ENCODE results near the gene RAPGEFL1. TPM values are rescaled to one million over a fixed set of nuclear protein-coding genes. Genes with fewer than 3 reads are reported as not detected.

RAPGEFL1 gene
- total RNA-seq, 1 experiment from 2014 or later, result 57.9 TPM

DNA sequence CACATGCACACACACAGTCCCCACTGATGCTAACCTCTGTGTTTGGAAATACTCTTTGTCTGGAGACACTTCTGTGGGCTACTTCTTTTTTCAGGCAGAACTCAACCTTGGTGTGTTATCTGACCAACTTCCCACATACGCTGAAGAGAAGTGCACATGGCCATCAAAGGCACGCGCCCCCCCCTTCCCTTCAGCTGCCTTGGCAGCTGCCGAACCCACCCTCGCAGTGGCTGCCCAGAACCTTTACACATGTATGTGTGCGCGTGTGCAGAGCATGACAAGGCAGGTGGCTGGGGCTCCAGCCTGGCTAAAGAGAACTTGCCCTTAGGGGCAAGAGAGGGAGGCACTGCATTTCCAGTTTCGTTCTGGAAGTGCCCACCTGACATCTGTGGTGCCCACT is 3.9 kb downstream of the RAPGEFL1 start:
- BruUV-seq (replicated peaks), result no TSS peak
- Mint-ChIP-seq H3K27ac (ENCODE audit: unreplicated experiment) (no peak overlapping the region), H3K4me1 (ENCODE audit: low read depth, unreplicated experiment) (peaks cover 55% of the 10 kb centered on the region), H3K9me3 (ENCODE audit: low read depth, unreplicated experiment) (no peaks in the 10 kb centered on the region), H3K36me3 (ENCODE audit: insufficient read depth, unreplicated experiment) (peaks cover 41% of the 10 kb centered on the region), H3K4me3 (ENCODE audit: low read depth, unreplicated experiment) (peak overlapping the region; percentile 0), H3K27me3 (ENCODE audit: unreplicated experiment) (no peaks in the 10 kb centered on the region)
- intact Hi-C loops (cut with micrococcal nuclease; ENCODE audit: unreplicated experiment), result no loop called here
- CTCF ChIA-PET, result interaction anchor here (0.7 to 9.2 kb wide), 7 partner anchors 12 to 353 kb away, joined by 4 to 145 read pairs (median 7); partner anchors contain the start of gene NR1D1
- DNase-seq, result no peak
- TF ChIP-seq, protein P1, sequence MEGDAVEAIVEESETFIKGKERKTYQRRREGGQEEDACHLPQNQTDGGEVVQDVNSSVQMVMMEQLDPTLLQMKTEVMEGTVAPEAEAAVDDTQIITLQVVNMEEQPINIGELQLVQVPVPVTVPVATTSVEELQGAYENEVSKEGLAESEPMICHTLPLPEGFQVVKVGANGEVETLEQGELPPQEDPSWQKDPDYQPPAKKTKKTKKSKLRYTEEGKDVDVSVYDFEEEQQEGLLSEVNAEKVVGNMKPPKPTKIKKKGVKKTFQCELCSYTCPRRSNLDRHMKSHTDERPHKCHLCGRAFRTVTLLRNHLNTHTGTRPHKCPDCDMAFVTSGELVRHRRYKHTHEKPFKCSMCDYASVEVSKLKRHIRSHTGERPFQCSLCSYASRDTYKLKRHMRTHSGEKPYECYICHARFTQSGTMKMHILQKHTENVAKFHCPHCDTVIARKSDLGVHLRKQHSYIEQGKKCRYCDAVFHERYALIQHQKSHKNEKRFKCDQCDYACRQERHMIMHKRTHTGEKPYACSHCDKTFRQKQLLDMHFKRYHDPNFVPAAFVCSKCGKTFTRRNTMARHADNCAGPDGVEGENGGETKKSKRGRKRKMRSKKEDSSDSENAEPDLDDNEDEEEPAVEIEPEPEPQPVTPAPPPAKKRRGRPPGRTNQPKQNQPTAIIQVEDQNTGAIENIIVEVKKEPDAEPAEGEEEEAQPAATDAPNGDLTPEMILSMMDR (IDR thresholded peaks at IDR 0.05; ENCODE audit: unreplicated experiment), result no peak

DNA sequence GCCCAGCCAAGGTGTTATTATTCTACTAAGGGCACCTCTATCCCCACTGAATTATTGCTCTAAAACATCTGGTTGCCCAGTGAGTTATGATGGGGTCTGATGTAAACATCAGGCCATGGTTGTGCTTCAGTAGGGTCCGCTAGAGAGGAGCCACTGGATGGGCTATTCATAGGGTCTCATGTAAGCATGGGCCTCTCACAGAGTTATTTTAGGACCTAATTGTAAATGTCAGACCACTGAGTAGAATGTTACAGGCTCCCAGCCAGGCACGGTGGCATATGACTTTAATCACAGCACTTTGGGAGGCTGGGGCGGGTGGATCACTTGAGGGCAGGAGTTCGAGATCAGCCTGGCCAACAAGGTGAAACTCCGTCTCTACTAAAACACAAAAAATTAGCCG is 5.3 kb downstream of the RAPGEFL1 start:
- CTCF ChIA-PET, result interaction anchor here (0.5 to 9.2 kb wide), 14 partner anchors 8 to 386 kb away, joined by 3 to 145 read pairs (median 5); partner anchors contain the start of gene CASC3
- Mint-ChIP-seq H3K27ac (ENCODE audit: unreplicated experiment) (no peak overlapping the region), H3K27me3 (ENCODE audit: unreplicated experiment) (no peaks in the 10 kb centered on the region), H3K9me3 (ENCODE audit: low read depth, unreplicated experiment) (no peaks in the 10 kb centered on the region), H3K4me1 (ENCODE audit: low read depth, unreplicated experiment) (peaks cover 41% of the 10 kb centered on the region), H3K36me3 (ENCODE audit: insufficient read depth, unreplicated experiment) (peaks cover 27% of the 10 kb centered on the region), H3K4me3 (ENCODE audit: low read depth, unreplicated experiment) (no peak overlapping the region)
- DNase-seq, result no peak
- no TSS peak for BruUV-seq (replicated peaks)
- TF ChIP-seq, protein P1 (IDR thresholded peaks at IDR 0.05; ENCODE audit: unreplicated experiment), result no peak
- intact Hi-C loops (cut with micrococcal nuclease; ENCODE audit: unreplicated experiment), result no loop called here

DNA sequence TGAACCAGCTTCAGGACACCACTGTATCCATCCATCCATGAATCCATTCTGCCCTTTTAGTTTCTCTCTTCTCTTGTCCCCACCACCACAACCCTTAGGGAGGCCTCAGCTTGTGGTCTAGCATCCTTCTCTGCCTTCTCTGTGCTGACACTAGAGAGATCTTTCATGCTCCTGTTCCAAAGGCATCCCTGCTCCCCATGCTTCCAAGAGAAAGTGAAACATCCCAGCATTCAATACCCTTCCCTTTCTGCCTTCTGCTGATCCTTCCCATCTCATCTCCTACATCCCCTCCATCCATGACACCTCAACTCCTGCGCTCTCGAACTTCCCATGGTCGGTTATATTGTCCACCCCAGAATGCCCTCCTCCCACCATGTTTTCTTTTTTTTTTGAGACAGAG is 10.0 kb downstream of the RAPGEFL1 start:
- H3K4me3 Mint-ChIP-seq (ENCODE audit: low read depth, unreplicated experiment), result no peak overlapping the region
- TF ChIP-seq, protein P1 (IDR thresholded peaks at IDR 0.05; ENCODE audit: unreplicated experiment), result no peak
- H3K4me1 Mint-ChIP-seq (ENCODE audit: low read depth, unreplicated experiment), result peaks cover 10% of the 10 kb centered on the region
- H3K9me3 Mint-ChIP-seq (ENCODE audit: low read depth, unreplicated experiment), result no peaks in the 10 kb centered on the region
- no peaks in the 10 kb centered on the region for H3K27me3 Mint-ChIP-seq (ENCODE audit: unreplicated experiment)
- CTCF ChIA-PET, result interaction anchor here (0.5 to 14.0 kb wide), 11 partner anchors 9 to 487 kb away, joined by 3 to 145 read pairs (median 3); partner anchors contain the start of genes NR1D1 and RAPGEFL1
- no TSS peak for BruUV-seq (replicated peaks)
- H3K36me3 Mint-ChIP-seq (ENCODE audit: insufficient read depth, unreplicated experiment), result no peaks in the 10 kb centered on the region
- intact Hi-C loops (cut with micrococcal nuclease; ENCODE audit: unreplicated experiment), result no loop called here
- no peak overlapping the region for H3K27ac Mint-ChIP-seq (ENCODE audit: unreplicated experiment)
- DNase-seq, result no peak

DNA sequence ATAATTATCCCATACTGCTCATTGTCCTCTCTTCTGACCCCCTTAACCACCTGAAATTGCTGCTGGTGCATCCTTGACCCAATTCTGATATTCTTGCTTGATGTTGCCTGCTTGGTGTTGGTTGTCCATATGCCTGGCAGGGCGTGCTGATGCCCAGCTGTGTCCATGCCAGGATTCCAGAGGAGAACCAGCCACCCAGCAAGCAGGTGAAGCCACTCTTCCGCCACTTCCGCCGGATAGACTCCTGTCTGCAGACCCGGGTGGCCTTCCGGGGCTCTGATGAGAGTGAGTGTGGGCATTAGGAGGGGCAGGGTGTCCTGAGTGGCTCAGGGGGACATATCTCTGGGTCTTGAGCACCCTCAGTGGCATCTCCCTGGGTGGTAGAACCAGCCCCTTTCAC is 11.4 kb downstream of the RAPGEFL1 start:
- no peaks in the 10 kb centered on the region for H3K36me3 Mint-ChIP-seq (ENCODE audit: insufficient read depth, unreplicated experiment)
- intact Hi-C loops (cut with micrococcal nuclease; ENCODE audit: unreplicated experiment), result no loop called here
- peaks cover 10% of the 10 kb centered on the region for H3K4me1 Mint-ChIP-seq (ENCODE audit: low read depth, unreplicated experiment)
- H3K9me3 Mint-ChIP-seq (ENCODE audit: low read depth, unreplicated experiment), result no peaks in the 10 kb centered on the region
- no peaks in the 10 kb centered on the region for H3K27me3 Mint-ChIP-seq (ENCODE audit: unreplicated experiment)
- CTCF ChIA-PET, result interaction anchor here (0.6 to 14.0 kb wide), 14 partner anchors 10 to 229 kb away, joined by 3 to 145 read pairs (median 4); partner anchors contain the start of genes RAPGEFL1, TOP2A and WIPF2
- TF ChIP-seq, protein P1 (IDR thresholded peaks at IDR 0.05; ENCODE audit: unreplicated experiment), result no peak
- H3K4me3 Mint-ChIP-seq (ENCODE audit: low read depth, unreplicated experiment), result no peak overlapping the region
- H3K27ac Mint-ChIP-seq (ENCODE audit: unreplicated experiment), result no peak overlapping the region
- no peak for DNase-seq
- BruUV-seq (replicated peaks), result no TSS peak

Data from Calu3 (cell line).